CD4-positive, CD25-positive, alpha-beta regulatory T cell (primary cell): ENCODE results near the gene CAMTA1. TPM values are rescaled to one million over a fixed set of nuclear protein-coding genes. Genes with fewer than 3 reads are reported as not detected.

Source experiments
- ATAC-seq, 2 donors: fragments of 150-1000 bp; cut with Tn5 transposase; one replicate each; pipeline ENCODE4 v1.10.0; 2021; ENCODE audit warnings: low read depth in 2 of 2, moderate number of reproducible peaks in 2 of 2, moderate library complexity in 1 of 2
- DNase-seq, 3 donors: peaks; one replicate each; pipeline versions ENCODE4 v3.0.0 to v3.0.0-alpha.2; 2012 to 2022; ENCODE audit warnings: mixed read lengths in 1 of 3
- H3K27ac ChIP-seq: one replicate; pipeline ENCODE4 v1.7.0; 2013; ENCODE audit warnings: mild to moderate bottlenecking, low read length; ENCODE audit not compliant: insufficient read depth, poor library complexity, severe bottlenecking
- H3K27me3 ChIP-seq: one replicate; pipeline ENCODE4 v1.7.0; 2013; ENCODE audit warnings: low read length; ENCODE audit not compliant: control insufficient read depth, insufficient read depth
- H3K36me3 ChIP-seq: one replicate; pipeline ENCODE4 v1.7.0; 2013; ENCODE audit warnings: mild to moderate bottlenecking, low read length, moderate library complexity; ENCODE audit not compliant: control insufficient read depth, insufficient read depth
- H3K4me1 ChIP-seq: 2 replicates; pipeline ENCODE4 v1.7.0; 2013; ENCODE audit warnings: mild to moderate bottlenecking, low read length; ENCODE audit not compliant: insufficient read depth, control insufficient read depth, poor library complexity, severe bottlenecking
- H3K4me3 ChIP-seq: one replicate; pipeline ENCODE4 v1.7.0; 2013; ENCODE audit warnings: low read depth, mild to moderate bottlenecking, low read length, moderate library complexity
- H3K9me3 ChIP-seq, 2 experiments: 1 replicate in 1 of 2; 2 replicates in 1 of 2; pipeline ENCODE4 v1.7.0; 2013; ENCODE audit warnings: low read length in 2 of 2, mild to moderate bottlenecking in 1 of 2, moderate library complexity in 1 of 2; ENCODE audit not compliant: control insufficient read depth in 2 of 2
- H3K27ac Mint-ChIP-seq, 3 donors: one replicate each; pipeline ENCODE4 v1.8.0; 2020 to 2022; ENCODE audit warnings: mild to moderate bottlenecking in 3 of 3, mixed read lengths in 3 of 3, moderate library complexity in 2 of 3
- H3K27me3 Mint-ChIP-seq: one replicate; pipeline ENCODE4 v1.8.0; 2022; ENCODE audit warnings: mild to moderate bottlenecking, mixed read lengths
- H3K36me3 Mint-ChIP-seq: one replicate; pipeline ENCODE4 v1.8.0; 2020; ENCODE audit warnings: mixed read lengths
- H3K4me1 Mint-ChIP-seq, 4 donors: one replicate each; pipeline ENCODE4 v1.8.0; 2020 to 2022; ENCODE audit warnings: mixed read lengths in 4 of 4, mild to moderate bottlenecking in 1 of 4
- H3K4me3 Mint-ChIP-seq, 4 donors: one replicate each; pipeline ENCODE4 v1.8.0; 2020 to 2022; ENCODE audit warnings: mild to moderate bottlenecking in 4 of 4, mixed read lengths in 4 of 4, moderate library complexity in 3 of 4
- H3K9me3 Mint-ChIP-seq, 7 donors: one replicate each; pipeline ENCODE4 v1.8.0; 2020 to 2022; ENCODE audit warnings: mixed read lengths in 7 of 7, mild to moderate bottlenecking in 3 of 7, moderate library complexity in 2 of 7
- polyA plus RNA-seq, 4 donors: library from polyadenylated mRNA; unstranded; fragments of 300-500 nt; fragmentation: Illumina TruSeq; gene quantifications; one replicate each; pipeline ENCODE4 v1.2.3, GENCODE V29; 2021
- total RNA-seq: library from RNA; stranded (reverse); gene quantifications from one replicate; pipeline ENCODE4 v1.2.3, GENCODE V29; 2022

The CAMTA1 gene
- total and polyA plus RNA-seq, 5 donors from 2014 or later, result 48.8 to 112 (median 80.0) TPM

DNA sequence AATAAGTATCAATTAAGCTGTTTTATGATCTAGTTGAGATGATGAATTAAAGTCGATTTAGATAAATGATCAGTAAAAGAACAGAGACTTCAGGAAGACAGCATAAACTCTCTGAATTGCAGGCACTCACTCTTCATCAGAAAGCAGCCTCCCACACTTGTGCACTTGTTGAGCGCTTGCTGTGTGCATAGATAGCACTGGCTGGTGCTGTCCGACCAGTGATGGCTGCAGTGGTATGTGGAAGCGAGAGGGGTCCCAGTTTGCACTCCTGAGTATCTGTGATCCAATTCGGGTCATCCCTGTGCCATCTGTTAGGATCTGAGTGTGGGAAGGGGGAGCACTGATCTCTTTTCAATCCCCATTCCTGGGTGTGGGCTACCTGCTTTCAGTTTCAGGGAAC, 137.8 kb downstream of the CAMTA1 start:
- Mint-ChIP-seq H3K4me1 (no peaks in the 10 kb centered on the region), H3K27ac (no peak overlapping the region), H3K9me3 (peaks cover 0 to 3% (median 0%) of the 10 kb centered on the region in 7 donors), H3K36me3 (no peaks in the 10 kb centered on the region), H3K27me3 (peaks cover 14% of the 10 kb centered on the region), H3K4me3 (no peak overlapping the region)
- no peaks in the 10 kb centered on the region for H3K36me3 ChIP-seq
- no peak overlapping the region for H3K27ac ChIP-seq
- ATAC-seq (no peak), DNase-seq (no peak)
- H3K9me3 ChIP-seq, result no peaks in the 10 kb centered on the region
- no peaks in the 10 kb centered on the region for H3K27me3 ChIP-seq
- no peak overlapping the region for H3K4me3 ChIP-seq
- H3K4me1 ChIP-seq, result no peaks in the 10 kb centered on the region

GRCh38 chr1:6923416-6923815, 138.2 kb downstream of the CAMTA1 start:
- Mint-ChIP-seq H3K27ac (no peak overlapping the region), H3K9me3 (peaks cover 0 to 3% (median 0%) of the 10 kb centered on the region in 7 donors), H3K4me1 (no peaks in the 10 kb centered on the region), H3K27me3 (peaks cover 14% of the 10 kb centered on the region), H3K36me3 (no peaks in the 10 kb centered on the region), H3K4me3 (no peak overlapping the region)
- ATAC-seq (no peak), DNase-seq (no peak)
- no peak overlapping the region for H3K4me3 ChIP-seq
- H3K36me3 ChIP-seq, result no peaks in the 10 kb centered on the region
- H3K27ac ChIP-seq, result no peak overlapping the region
- no peaks in the 10 kb centered on the region for H3K9me3 ChIP-seq
- no peaks in the 10 kb centered on the region for H3K4me1 ChIP-seq
- no peaks in the 10 kb centered on the region for H3K27me3 ChIP-seq

DNA sequence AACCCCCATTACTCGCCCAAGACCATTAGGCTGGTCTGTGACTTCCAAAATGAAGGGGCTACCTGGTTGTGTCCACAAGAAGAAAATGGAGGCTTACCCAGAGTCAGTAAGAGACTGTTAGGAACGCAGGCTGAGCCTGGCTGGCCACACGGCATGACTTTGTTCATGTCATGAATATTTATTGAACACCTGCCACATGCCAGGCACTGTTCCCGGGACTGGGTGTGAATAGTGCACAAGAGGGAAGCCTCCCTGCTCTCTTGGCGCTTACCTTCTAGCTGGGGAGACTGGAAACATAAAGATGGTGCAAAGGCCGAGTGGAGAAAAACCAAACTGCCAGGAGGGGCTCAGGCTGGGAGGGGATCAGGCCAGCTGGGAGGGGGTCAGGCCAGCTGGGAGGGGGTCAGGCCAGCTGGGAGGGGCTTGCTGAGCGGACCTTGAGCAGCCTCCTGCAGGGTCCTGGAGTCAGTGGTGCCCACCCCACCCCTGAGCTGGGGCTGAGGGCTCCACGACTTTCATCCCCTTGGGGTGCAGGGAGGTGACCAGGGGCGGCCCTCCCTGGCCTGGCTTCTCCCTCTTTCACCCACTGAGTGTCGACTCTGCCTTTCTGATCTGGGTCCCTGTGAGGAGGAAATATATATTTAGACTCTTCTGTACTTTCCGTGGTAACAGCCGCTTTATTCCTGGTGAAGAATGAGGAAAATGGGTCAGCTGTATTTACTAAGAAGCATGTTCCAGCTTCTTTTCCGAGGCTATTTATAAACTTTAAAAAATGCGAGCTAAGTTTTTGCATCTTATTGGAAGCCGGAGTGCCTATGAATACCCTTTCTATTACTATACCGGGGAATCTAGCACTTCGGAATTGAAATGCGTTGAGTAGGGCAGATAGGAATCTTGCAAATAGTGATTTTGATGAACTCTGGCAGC, 139.0 kb downstream of the CAMTA1 start:
- Histone ChIP-seq H3K27ac (no peak overlapping the region), H3K4me3 (no peak overlapping the region), H3K27me3 (no peaks in the 10 kb centered on the region), H3K36me3 (no peaks in the 10 kb centered on the region), H3K9me3 (no peaks in the 10 kb centered on the region), H3K4me1 (no peaks in the 10 kb centered on the region)
- Mint-ChIP-seq H3K27ac (peak overlapping the region in 1 of 3 donors; percentile 68), H3K4me1 (no peaks in the 10 kb centered on the region), H3K9me3 (peaks cover 0 to 3% (median 0%) of the 10 kb centered on the region in 7 donors), H3K4me3 (no peak overlapping the region), H3K36me3 (no peaks in the 10 kb centered on the region), H3K27me3 (peaks cover 14% of the 10 kb centered on the region)
- DNase-seq (no peak), ATAC-seq (no peak)

DNA sequence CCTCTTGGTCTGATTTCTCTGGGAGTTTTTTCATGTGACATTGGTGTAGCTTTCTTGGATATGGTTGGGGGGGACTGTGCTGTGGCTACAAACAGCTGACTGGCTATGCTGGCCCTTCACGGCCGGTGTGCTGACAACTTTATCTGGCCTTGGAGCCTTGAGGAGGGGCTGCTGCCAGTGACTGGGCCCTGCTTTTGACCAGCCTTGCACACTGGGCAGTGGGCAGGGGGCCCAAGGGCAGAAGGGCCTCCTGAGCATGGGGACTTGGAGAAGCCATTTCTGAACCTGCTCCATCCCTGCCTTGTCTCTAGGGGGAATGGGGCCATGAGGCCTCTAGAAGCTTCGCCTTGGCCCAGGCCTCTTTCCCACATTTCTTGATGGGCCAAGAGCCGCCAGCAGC, 139.6 kb downstream of the CAMTA1 start:
- H3K4me3 ChIP-seq, result no peak overlapping the region
- H3K36me3 Mint-ChIP-seq, result no peaks in the 10 kb centered on the region
- DNase-seq (no peak), ATAC-seq (no peak)
- peaks cover 0 to 3% (median 0%) of the 10 kb centered on the region in 7 donors for H3K9me3 Mint-ChIP-seq
- no peaks in the 10 kb centered on the region for H3K27me3 ChIP-seq
- peak overlapping the region in 1 of 3 donors; percentile 68 for H3K27ac Mint-ChIP-seq
- H3K27me3 Mint-ChIP-seq, result peaks cover 10% of the 10 kb centered on the region
- H3K27ac ChIP-seq, result no peak overlapping the region
- H3K4me3 Mint-ChIP-seq, result no peak overlapping the region
- H3K36me3 ChIP-seq, result no peaks in the 10 kb centered on the region
- H3K4me1 Mint-ChIP-seq, result no peaks in the 10 kb centered on the region
- no peaks in the 10 kb centered on the region for H3K4me1 ChIP-seq
- H3K9me3 ChIP-seq, result no peaks in the 10 kb centered on the region

GRCh38 chr1:6927626-6928025, 142.4 kb downstream of the CAMTA1 start:
- Histone ChIP-seq H3K36me3 (no peaks in the 10 kb centered on the region), H3K9me3 (no peaks in the 10 kb centered on the region), H3K4me3 (no peak overlapping the region), H3K4me1 (no peaks in the 10 kb centered on the region), H3K27me3 (peaks cover 3% of the 10 kb centered on the region), H3K27ac (no peak overlapping the region)
- H3K27ac Mint-ChIP-seq, result no peak overlapping the region
- DNase-seq (no peak), ATAC-seq (no peak)
- H3K27me3 Mint-ChIP-seq, result peaks cover 13% of the 10 kb centered on the region
- no peaks in the 10 kb centered on the region for H3K36me3 Mint-ChIP-seq
- no peak overlapping the region for H3K4me3 Mint-ChIP-seq
- no peaks in the 10 kb centered on the region for H3K4me1 Mint-ChIP-seq
- H3K9me3 Mint-ChIP-seq, result peaks cover 0 to 1% (median 0%) of the 10 kb centered on the region in 7 donors

DNA sequence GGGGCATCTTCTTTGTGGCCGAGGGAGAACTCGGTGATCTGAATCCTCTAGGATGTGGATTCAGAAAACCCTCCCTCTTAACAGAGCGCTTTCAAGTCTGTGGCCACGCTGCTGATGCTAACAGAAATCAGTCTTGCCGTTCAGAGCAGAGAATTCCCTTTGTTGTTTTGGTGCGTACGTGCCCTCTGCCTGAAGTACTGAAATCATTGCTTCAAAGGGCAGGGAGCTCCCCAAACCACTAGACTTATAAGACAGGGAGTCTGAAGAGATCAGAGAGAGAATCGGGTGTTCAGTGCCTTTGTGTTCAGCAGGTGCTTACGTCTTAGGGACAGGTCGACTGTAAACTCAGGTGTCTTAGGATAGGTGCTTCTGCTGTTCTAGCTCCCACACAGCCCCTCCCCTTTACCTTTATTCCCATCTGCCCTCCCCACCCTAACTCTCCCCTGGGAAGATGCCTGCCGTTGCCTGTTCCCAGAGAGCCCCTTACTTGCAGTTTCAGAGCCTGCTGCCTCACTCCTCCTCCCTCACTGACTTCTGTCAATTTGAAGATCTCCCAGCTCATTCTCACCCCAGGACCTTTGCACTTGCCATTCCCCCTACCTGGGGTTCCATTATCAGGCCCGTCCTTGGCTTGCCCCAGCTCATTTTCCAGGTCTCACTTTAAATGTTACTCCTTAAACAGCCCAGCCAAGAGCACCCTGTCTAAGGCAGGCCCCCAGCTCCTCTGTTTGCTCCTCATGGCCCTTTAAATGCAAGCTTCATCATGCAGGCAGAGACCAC, 143.0 kb downstream of the CAMTA1 start:
- no peaks in the 10 kb centered on the region for H3K36me3 ChIP-seq
- Mint-ChIP-seq H3K4me1 (no peaks in the 10 kb centered on the region), H3K27ac (no peak overlapping the region), H3K9me3 (peaks cover 0 to 1% (median 0%) of the 10 kb centered on the region in 7 donors), H3K27me3 (peaks cover 15% of the 10 kb centered on the region), H3K4me3 (no peak overlapping the region), H3K36me3 (no peaks in the 10 kb centered on the region)
- DNase-seq (no peak), ATAC-seq (no peak)
- no peak overlapping the region for H3K27ac ChIP-seq
- H3K9me3 ChIP-seq, result no peaks in the 10 kb centered on the region
- no peaks in the 10 kb centered on the region for H3K4me1 ChIP-seq
- H3K27me3 ChIP-seq, result peaks cover 3% of the 10 kb centered on the region
- H3K4me3 ChIP-seq, result no peak overlapping the region

- Mint-ChIP-seq H3K27me3 (peaks cover 14% of the 10 kb centered on the region), H3K27ac (no peak overlapping the region), H3K4me3 (no peak overlapping the region), H3K9me3 (peaks cover 0 to 2% (median 0%) of the 10 kb centered on the region in 7 donors), H3K4me1 (no peaks in the 10 kb centered on the region), H3K36me3 (no peaks in the 10 kb centered on the region)
- Histone ChIP-seq H3K27me3 (peaks cover 16% of the 10 kb centered on the region), H3K36me3 (no peaks in the 10 kb centered on the region), H3K4me3 (no peak overlapping the region), H3K4me1 (no peaks in the 10 kb centered on the region), H3K9me3 (no peaks in the 10 kb centered on the region), H3K27ac (no peak overlapping the region)
- DNase-seq (no peak), ATAC-seq (no peak)
These were observed 145.6 kb downstream of the CAMTA1 start for GRCh38 chr1:6930732-6931300.
